GM15510 (cell line): Measurements from ENCODE around the gene CAVIN3.

Experiments used
- POLR2A ChIP-seq: IDR thresholded peaks from 3 replicates; pipeline ENCODE4 v1.6.1; 2011; ENCODE audit warnings: borderline replicate concordance; ENCODE audit not compliant: insufficient read length; ENCODE audit errors: extremely low read depth

CAVIN3 gene

DNA sequence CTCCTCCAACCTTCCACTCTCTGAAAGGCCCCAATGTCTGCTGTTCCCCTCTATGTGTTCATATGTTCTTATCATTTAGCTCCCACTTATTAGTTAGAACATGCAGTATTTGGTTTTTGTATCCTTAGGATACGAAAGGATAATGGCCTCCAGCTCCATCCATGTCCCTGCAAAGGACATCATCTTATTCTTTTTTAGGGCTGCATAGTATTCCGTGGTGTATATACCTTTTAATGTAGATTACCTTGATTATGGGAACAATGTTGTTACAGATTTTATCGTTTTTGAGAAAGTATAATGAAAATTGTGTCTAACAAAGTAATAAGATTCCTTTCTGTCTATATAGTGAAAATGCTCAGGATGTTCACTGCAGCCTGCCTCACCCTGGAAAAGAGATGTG, 16.0 kb upstream of the CAVIN3 start:
- no peak for TF ChIP-seq POLR2A

- TF ChIP-seq POLR2A, result no peak
Observed at GRCh38 chr11:6334806-6335205, 14.5 kb upstream of the CAVIN3 start.

DNA sequence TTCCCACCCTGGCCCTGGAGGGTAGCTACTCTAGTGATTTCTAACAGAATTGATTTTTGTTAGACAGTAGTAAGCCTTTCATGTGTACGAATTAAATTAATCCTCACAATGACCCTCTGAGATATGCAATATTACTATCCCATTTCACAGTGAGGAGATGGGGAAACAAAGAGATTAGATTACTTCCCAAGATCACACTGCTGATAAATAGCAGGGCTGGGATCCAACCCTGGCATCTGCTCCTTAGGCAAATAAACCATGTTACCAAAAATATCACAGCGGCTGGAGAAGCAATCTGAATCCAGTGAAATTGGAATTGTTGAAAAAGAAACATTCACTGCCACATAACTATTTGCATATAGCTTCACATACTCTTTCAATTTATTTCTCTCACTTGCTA, 12.8 kb upstream of the CAVIN3 start:
- no peak for TF ChIP-seq POLR2A

DNA sequence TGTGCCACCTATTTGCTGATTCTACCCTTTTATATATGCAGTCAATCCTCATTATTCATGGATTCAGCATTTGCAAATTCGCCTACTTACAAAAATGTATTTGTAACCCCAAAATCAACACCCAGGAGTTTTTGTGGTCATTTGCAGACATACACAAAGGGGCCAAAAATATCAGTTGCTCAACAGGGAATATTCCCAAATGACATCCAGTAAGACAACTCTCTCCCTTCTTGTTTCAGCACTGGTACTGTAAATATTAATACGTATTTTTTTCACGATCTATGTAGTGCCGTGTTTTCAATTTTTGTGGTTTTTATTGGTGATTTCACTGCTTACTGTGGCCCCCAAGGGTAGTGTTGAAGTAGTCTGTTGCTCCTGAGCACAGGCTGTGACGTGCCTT, 11.8 kb upstream of the CAVIN3 start:
- no peak for TF ChIP-seq POLR2A

- no peak for TF ChIP-seq POLR2A
Observed at GRCh38 chr11:6328321-6328720, 8.0 kb upstream of the CAVIN3 start.

- TF ChIP-seq POLR2A, result no peak
Observed at GRCh38 chr11:6327806-6328205, 7.5 kb upstream of the CAVIN3 start.

DNA sequence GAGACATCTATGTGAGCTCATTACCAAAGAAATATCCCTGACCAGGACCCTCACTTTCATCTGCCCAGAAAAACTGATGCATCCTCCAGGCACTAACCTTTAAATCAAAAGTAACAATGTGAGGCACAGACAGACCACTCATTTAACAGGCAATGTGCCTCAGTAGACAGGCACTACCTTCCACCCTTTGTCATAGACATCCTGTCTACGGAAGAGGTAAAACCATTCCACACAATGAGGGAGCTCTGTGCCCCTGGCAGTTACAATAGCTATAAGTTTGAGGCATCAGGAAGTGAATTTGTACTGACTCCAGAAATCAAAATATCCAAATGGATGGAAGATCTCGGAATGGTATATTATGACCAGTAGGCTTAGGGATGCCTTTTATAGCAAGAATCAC, 6.7 kb upstream of the CAVIN3 start:
- no peak for TF ChIP-seq POLR2A

DNA sequence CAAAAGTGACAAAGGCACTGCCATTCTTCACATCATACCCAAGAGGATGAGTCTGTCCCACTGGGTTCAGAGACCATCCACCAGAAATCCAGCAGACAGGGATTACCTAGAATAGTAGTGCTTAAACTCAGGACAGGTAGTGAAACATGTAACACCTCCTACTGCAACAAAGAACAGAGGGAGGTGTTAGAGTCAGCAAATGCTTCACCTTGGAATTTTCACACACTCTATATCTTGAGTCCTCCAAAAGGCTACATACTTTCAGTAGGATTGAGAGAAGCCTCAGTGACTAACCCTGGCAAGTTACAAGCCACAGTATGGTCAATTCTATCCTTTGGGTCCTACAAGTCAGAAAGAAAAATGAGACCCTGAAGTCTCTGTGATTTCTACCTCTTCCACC, 6.0 kb upstream of the CAVIN3 start:
- TF ChIP-seq POLR2A, result no peak

GRCh38 chr11:6323291-6323905, 3.1 kb upstream of the CAVIN3 start:
- TF ChIP-seq POLR2A, result no peak

GRCh38 chr11:6321961-6322362, 1.7 kb upstream of the CAVIN3 start:
- TF ChIP-seq POLR2A, result no peak

GRCh38 chr11:6321356-6321755, 1.1 kb upstream of the CAVIN3 start:
- TF ChIP-seq POLR2A, result no peak

GRCh38 chr11:6319704-6320410, 444 bp downstream of the CAVIN3 start:
- TF ChIP-seq POLR2A, result no peak

- TF ChIP-seq POLR2A, result no peak
Observed at GRCh38 chr11:6319001-6319703, 1.1 kb downstream of the CAVIN3 start.

- TF ChIP-seq POLR2A, result no peak
Observed at GRCh38 chr11:6318204-6318603, 2.1 kb downstream of the CAVIN3 start.

DNA sequence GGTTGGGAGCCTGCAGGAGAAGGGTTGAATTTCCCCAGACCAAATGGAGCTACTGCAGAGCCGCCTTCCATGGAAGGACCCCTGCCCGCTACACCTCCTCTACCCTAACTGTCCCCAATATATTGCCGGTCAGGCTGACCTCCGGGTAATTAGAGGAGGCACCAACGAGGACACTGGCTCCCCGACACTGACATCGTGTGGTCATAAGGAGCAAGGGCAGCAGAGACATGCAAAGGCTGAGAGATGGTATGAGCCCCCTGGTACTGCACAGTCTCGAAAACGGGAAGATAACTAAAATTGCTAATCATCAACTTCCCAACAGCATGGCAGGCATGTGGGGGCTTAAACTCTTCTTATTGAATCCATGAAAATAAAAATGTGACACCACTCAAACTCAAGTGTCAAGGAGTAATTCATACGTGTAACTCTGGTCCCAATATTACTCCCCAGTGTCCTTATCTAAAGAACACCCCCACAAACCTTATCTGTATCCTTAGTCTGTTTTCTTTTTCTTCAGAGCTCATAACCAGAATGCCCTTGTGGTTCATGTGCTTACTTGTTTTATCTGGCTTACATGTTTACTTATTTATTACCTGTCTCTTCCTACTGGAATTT, 4.4 kb downstream of the CAVIN3 start:
- TF ChIP-seq POLR2A, result no peak
